K562 (cell line): Measurements from ENCODE around the gene HPGDS. TPM values are rescaled to one million over a fixed set of nuclear protein-coding genes. Genes with fewer than 3 reads are reported as not detected.

ENCODE experiments used
- ATAC-seq: fragments of 200-7000 bp; cut with Tn5 transposase; 3 replicates; pipeline ENCODE4 v1.9.1; 2020; ENCODE audit warnings: moderate library complexity
- BruUV-seq: library from RNA; stranded (reverse); fragments of 400-500 nt; replicated peaks from 2 replicates; lab custom pipeline; 2021; lab: Mats Ljungman, UMichigan
- CTCF ChIA-PET: fragments of 300-600 bp; formaldehyde crosslinking; extraction: SDS; loops from one replicate; lab custom pipeline; 2021; ENCODE audit warnings: low intra/inter-chr PET ratio; lab: Yijun Ruan, JAX
- POLR2A ChIA-PET: fragments of 300-600, 350-650 bp; sonication (Branson Sonifier 250); formaldehyde crosslinking; extraction: SDS; loops from one replicate; lab custom pipeline; 2021; ENCODE audit warnings: antibody characterized with exemption, inconsistent platforms; lab: Yijun Ruan, JAX
- DNase-seq, 4 experiments: peaks; one replicate each; pipeline versions ENCODE4 v3.0.0 to v3.0.0-alpha.2; 2011 to 2018; ENCODE audit warnings: low spot score in 3 of 4, mixed read lengths in 3 of 4; ENCODE audit errors: extremely low read depth in 1 of 4
- FAIRE-seq: peaks from 2 replicates; lab custom pipeline; 2011; peaks lifted over from hg19 to GRCh38; lab: Jason Lieb, UNC
- H2AFZ ChIP-seq: 2 replicates; pipeline ENCODE4 v1.6.0; 2011; ENCODE audit warnings: low read depth, low read length, control low read depth, inconsistent platforms
- H3K27ac ChIP-seq: fragments of 200-600 bp; 3 replicates; pipeline ENCODE4 v1.8.0; 2011; ENCODE audit warnings: low read depth, mild to moderate bottlenecking, control low read depth, inconsistent platforms, low read length, moderate library complexity, mixed read lengths; ENCODE audit errors: extremely low read depth
- H3K27me3 ChIP-seq, 2 experiments: fragments of 300-600 bp in 1 of 2; 2 replicates in 1 of 2; 3 replicates in 1 of 2; pipeline versions ENCODE4 v1.6.0 to v1.8.0; 2011; ENCODE audit warnings: inconsistent platforms in 2 of 2, low read length in 2 of 2, mild to moderate bottlenecking in 1 of 2, mixed read lengths in 1 of 2, moderate library complexity in 1 of 2; ENCODE audit not compliant: control insufficient read depth in 2 of 2, insufficient read depth in 2 of 2
- H3K36me3 ChIP-seq: fragments of 300-600 bp; 3 replicates; pipeline ENCODE4 v1.8.0; 2011; ENCODE audit warnings: mild to moderate bottlenecking, low read length, inconsistent platforms; ENCODE audit not compliant: control insufficient read depth, insufficient read depth
- H3K4me1 ChIP-seq, 2 experiments: fragments of 200-600 bp in 1 of 2; replicated peaks in 1 of 2; 2 replicates in 1 of 2; 3 replicates in 1 of 2; pipeline versions ENCODE4 v1.5.1 to v1.8.0; 2011; ENCODE audit warnings: inconsistent platforms in 2 of 2, low read length in 2 of 2, mild to moderate bottlenecking in 1 of 2, mixed read lengths in 1 of 2, moderate library complexity in 1 of 2; ENCODE audit not compliant: control insufficient read depth in 2 of 2, insufficient read depth in 2 of 2
- H3K4me2 ChIP-seq: 2 replicates; pipeline ENCODE4 v1.6.1; 2011; ENCODE audit warnings: low read length, control low read depth, inconsistent platforms, mixed read lengths; ENCODE audit not compliant: insufficient read depth
- H3K4me3 ChIP-seq: fragments of 200-600 bp; sonication (generic), shearing (Covaris generic); 2 replicates; pipeline ENCODE4 v1.5.1; 2016; ENCODE audit warnings: control low read depth, inconsistent platforms
- H3K79me2 ChIP-seq: fragments of 200-600 bp; 3 replicates; pipeline ENCODE4 v1.8.0; 2011; ENCODE audit warnings: low read length, inconsistent platforms; ENCODE audit not compliant: control insufficient read depth, insufficient read depth
- H3K9ac ChIP-seq, 2 experiments: 2 replicates each; pipeline versions ENCODE4 v1.6.0 to v1.6.1; 2011; ENCODE audit warnings: low read depth in 2 of 2, low read length in 2 of 2, control low read depth in 1 of 2, inconsistent platforms in 1 of 2, mild to moderate bottlenecking in 1 of 2, mixed read lengths in 1 of 2; ENCODE audit not compliant: insufficient read depth in 1 of 2
- H3K9me1 ChIP-seq: one replicate; pipeline ENCODE4 v1.6.0; 2011; ENCODE audit warnings: inconsistent platforms, mild to moderate bottlenecking, low read length, moderate library complexity; ENCODE audit not compliant: control insufficient read depth, insufficient read depth
- H3K9me3 ChIP-seq: replicated peaks from 2 replicates; pipeline ENCODE4 v1.5.1; 2011; ENCODE audit warnings: low read depth, low read length, inconsistent platforms; ENCODE audit not compliant: control insufficient read depth, insufficient read depth
- H4K20me1 ChIP-seq: replicated peaks from 2 replicates; pipeline ENCODE4 v1.6.1; 2011; ENCODE audit warnings: low read length, inconsistent platforms, mixed read lengths; ENCODE audit not compliant: control insufficient read depth, insufficient read depth
- CREM ChIP-seq: IDR thresholded peaks from 2 replicates; pipeline ENCODE4 v1.6.1; 2014; ENCODE audit warnings: antibody characterized with exemption, low read depth
- E2F5 ChIP-seq: sonication (generic); formaldehyde crosslinking; IDR thresholded peaks from 2 replicates; pipeline ENCODE4 v1.8.0; 2022; ENCODE audit warnings: mild to moderate bottlenecking, missing genetic modification reagents
- GTF2A2 ChIP-seq: IDR thresholded peaks from 2 replicates; pipeline ENCODE4 v1.6.1; 2016; ENCODE audit warnings: mild to moderate bottlenecking, missing genetic modification characterization, missing compliant biosample characterization
- L3MBTL2 ChIP-seq: fragments of 450-650 bp; IDR thresholded peaks from 2 replicates; pipeline ENCODE4 v1.6.1; 2016; ENCODE audit warnings: mild to moderate bottlenecking, moderate library complexity
- MEIS2 ChIP-seq: fragments of 450-650 bp; IDR thresholded peaks from 2 replicates; pipeline ENCODE4 v1.6.1; 2014; ENCODE audit warnings: mild to moderate bottlenecking; ENCODE audit not compliant: partially characterized antibody
- SMARCA5 ChIP-seq: fragments of 450-650 bp; IDR thresholded peaks from 2 replicates; pipeline ENCODE4 v1.6.1; 2016
- SOX6 ChIP-seq: fragments of 450-650 bp; IDR thresholded peaks from 2 replicates; pipeline ENCODE4 v1.6.1; 2014; ENCODE audit warnings: mild to moderate bottlenecking
- SREBF2 ChIP-seq: sonication (generic); formaldehyde crosslinking; IDR thresholded peaks from 2 replicates; pipeline ENCODE4 v1.4.0; 2020; ENCODE audit warnings: mild to moderate bottlenecking, missing genetic modification reagents
- ZFX ChIP-seq: sonication (generic); formaldehyde crosslinking; IDR thresholded peaks from 2 replicates; pipeline ENCODE4 v1.8.0; 2022; ENCODE audit warnings: mild to moderate bottlenecking, missing genetic modification reagents, moderate library complexity
- ZSCAN29 ChIP-seq: fragments of 450-650 bp; IDR thresholded peaks from 2 replicates; pipeline ENCODE4 v1.6.1; 2017
- WGBS: fragments of 100-300 bp; shearing (Covaris generic); methylation state at CpG from one replicate; pipeline ENCODE4 v1.1.6; 2016; ENCODE audit warnings: low coverage, mixed read lengths; ENCODE audit not compliant: insufficient coverage; ENCODE audit errors: missing lambda C conversion rate; 5-methylcytosine and 5-hydroxymethylcytosine counted together
- in situ Hi-C: fragments of 300-500 bp; cut with MboI; formaldehyde crosslinking; loops from 4 replicates; pipeline ENCODE4 v1.15.0; 2018; ENCODE audit warnings: inconsistent platforms, mixed read lengths
- intact Hi-C: fragments of 100-400 bp; cut with micrococcal nuclease; formaldehyde crosslinking; loops from 2 replicates; pipeline ENCODE4 v1.14.2; 2022
- polyA plus RNA-seq, 8 experiments: library from polyadenylated mRNA; depleted of rRNA in 4 of 8; stranded (reverse) in 5 of 8; unstranded in 3 of 8; fragments of >200 nt; fragmentation: Nextera tagmentation in 2 of 8; fragmentation: Illumina TruSeq in 1 of 8; extraction: Ambion mirVana in 2 of 8; extraction: Trizol in 1 of 8; gene quantifications; 2 replicates each; pipeline versions ENCODE4 v1.2.1 to v1.2.3, GENCODE V29; 2011 to 2014; ENCODE audit warnings: inconsistent platforms in 1 of 8, missing spikeins in 1 of 8
- total RNA-seq, 7 experiments: library from RNA; depleted of rRNA in 6 of 7; stranded (reverse); fragments of >200 nt in 6 of 7; fragmentation: Illumina TruSeq in 2 of 7; extraction: Trizol in 2 of 7; gene quantifications; 2 replicates each; pipeline versions ENCODE4 v1.2.1 to v1.2.3, GENCODE V29; 2011 to 2021; ENCODE audit warnings: low replicate concordance in 1 of 7

Gene HPGDS
- total and polyA plus RNA-seq, 9 of the 15 experiments (the other 6 are each of a cell fraction or from before 2014, with no cell fraction given): 0.07 to 0.36 (median 0.14) TPM; not detected in 4

GRCh38 chr4:94306713-94307112 lies 35.9 kb downstream of the HPGDS start:
- Histone ChIP-seq H3K27me3 (no peaks in the 10 kb centered on the region), H3K27ac (no peak overlapping the region), H3K4me3 (no peak overlapping the region), H4K20me1 (no peaks in the 10 kb centered on the region), H3K4me2 (no peak overlapping the region), H3K79me2 (no peaks in the 10 kb centered on the region), H3K9me1 (no peaks in the 10 kb centered on the region), H3K4me1 (peaks cover 0 to 13% of the 10 kb centered on the region in 2 experiments; a peak in 2 of 5 replicates), H3K9ac (no peak overlapping the region), H3K36me3 (no peaks in the 10 kb centered on the region), H2AFZ (no peak overlapping the region), H3K9me3 (no peaks in the 10 kb centered on the region)
- FAIRE-seq: no peak
- ChIA-PET POLR2A (no interaction called here), CTCF (interaction anchor here (0.6 kb wide), 1 partner anchor 70 kb away, joined by 3 read pairs; no protein-coding TSS in a partner anchor)
- DNase-seq: no peak
- 48% methylated on average over 3 of the region's 3 CpGs for WGBS
- BruUV-seq: no TSS peak
- TF ChIP-seq ZFX (CRISPR knock-in tag): no peak
- ATAC-seq: no peak
- in situ Hi-C loops: loop anchor here (10.0 kb wide), 1 partner anchor 288 kb away; no protein-coding TSS in a partner anchor
- intact Hi-C loops: no loop called here

DNA sequence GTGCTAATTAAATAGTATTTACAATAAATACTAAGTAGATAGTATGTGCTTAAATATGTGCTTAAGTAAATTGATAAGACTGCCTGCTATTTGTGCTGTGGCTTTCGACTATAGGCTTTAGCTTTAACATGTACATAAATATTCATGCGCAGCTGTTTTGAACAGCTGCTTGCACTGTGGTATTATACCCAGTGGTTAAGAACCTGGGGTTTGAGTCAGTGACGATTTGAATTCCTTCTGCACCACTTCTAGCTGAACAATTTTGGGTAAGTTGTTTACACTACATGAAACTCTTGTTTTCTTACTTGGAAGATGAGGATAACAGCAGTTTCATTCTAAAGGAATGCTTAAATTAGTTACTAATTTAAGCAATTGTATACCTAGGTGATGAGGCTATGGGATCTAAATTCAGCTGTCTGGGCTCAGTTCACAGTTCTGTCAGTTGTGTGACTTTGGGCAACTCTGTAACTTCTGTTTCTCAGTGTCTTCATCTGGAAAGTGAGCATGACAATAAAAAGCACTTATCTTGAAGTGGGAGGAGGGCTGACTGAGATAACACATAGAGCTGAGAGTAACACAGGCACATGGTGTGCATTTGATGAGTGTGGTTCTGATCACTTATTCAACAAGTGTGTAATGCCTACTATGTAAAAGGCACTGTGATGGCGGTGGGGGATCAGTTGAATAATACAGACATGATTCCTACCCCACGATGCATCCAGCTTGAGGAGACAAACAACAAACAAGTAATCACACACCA lies 37.0 kb downstream of the HPGDS start:
- in situ Hi-C loops (loop anchor here (10.0 kb wide), 1 partner anchor 289 kb away; no protein-coding TSS in a partner anchor), intact Hi-C loops (loop anchor here (2.0 kb wide), 2 partner anchors 85 to 291 kb away; no protein-coding TSS in a partner anchor)
- peak; percentile 59 for ATAC-seq
- TF ChIP-seq MEIS2 (no peak), SOX6 (peak; percentile 20; the same call in 1 of the 2 replicates), CREM (0 out of 2 replicates have a peak, but pooled peaks have one; percentile 9), SREBF2 (no peak), ZSCAN29 (no peak), GTF2A2 (tag) (no peak), L3MBTL2 (peak; percentile 44; the same call in 1 of the 2 replicates), SMARCA5 (no peak), E2F5 (CRISPR knock-in tag) (no peak)

More for the DNA sequence above, 37.0 kb downstream of the HPGDS start:
- Histone ChIP-seq H3K79me2 (no peaks in the 10 kb centered on the region), H3K27ac (no peak overlapping the region), H3K4me3 (no peak overlapping the region), H3K4me2 (no peak overlapping the region), H3K9ac (no peak overlapping the region), H3K27me3 (no peaks in the 10 kb centered on the region), H3K4me1 (peaks cover 0 to 13% of the 10 kb centered on the region in 2 experiments; a peak in 2 of 5 replicates), H4K20me1 (no peaks in the 10 kb centered on the region), H3K36me3 (no peaks in the 10 kb centered on the region), H3K9me3 (no peaks in the 10 kb centered on the region), H2AFZ (peak overlapping the region; percentile 32; the same call in 1 of the 2 replicates), H3K9me1 (no peaks in the 10 kb centered on the region)
- POLR2A ChIA-PET: no interaction called here
- CTCF ChIA-PET: interaction anchor here (0.6 kb wide), 1 partner anchor 71 kb away, joined by 3 read pairs; no protein-coding TSS in a partner anchor
- WGBS: 28% methylated on average over 5 of the region's 5 CpGs
- DNase-seq (peak in 2 of 4 experiments; percentile 11 to 19), FAIRE-seq (peak; percentile 56)
- no TSS peak for BruUV-seq
